ENCODE data around the gene RNGTT. TPM values are rescaled to one million over a fixed set of nuclear protein-coding genes. Genes with fewer than 3 reads are reported as not detected.
"Not testable (repeated sequence)": the region's sequence is repeated elsewhere in the genome, so short reads cannot be mapped to it uniquely, and the experiment has no call there.

Gene RNGTT
- total and polyA plus RNA-seq, 8 donors, result 1.7 to 6.1 (median 2.9) TPM

- Histone ChIP-seq H3K4me1 (peaks cover 0 to 5% (median 0%) of the 10 kb centered on the region in 3 donors), H3K4me3 (no peak overlapping the region), H3K36me3 (no peaks in the 10 kb centered on the region), H3K9me3 (no peaks in the 10 kb centered on the region), H3K27ac (no peak overlapping the region), H3K27me3 (no peaks in the 10 kb centered on the region)
- intact Hi-C loops (cut with DNase I), result no loop called here
- TF ChIP-seq, protein P1, sequence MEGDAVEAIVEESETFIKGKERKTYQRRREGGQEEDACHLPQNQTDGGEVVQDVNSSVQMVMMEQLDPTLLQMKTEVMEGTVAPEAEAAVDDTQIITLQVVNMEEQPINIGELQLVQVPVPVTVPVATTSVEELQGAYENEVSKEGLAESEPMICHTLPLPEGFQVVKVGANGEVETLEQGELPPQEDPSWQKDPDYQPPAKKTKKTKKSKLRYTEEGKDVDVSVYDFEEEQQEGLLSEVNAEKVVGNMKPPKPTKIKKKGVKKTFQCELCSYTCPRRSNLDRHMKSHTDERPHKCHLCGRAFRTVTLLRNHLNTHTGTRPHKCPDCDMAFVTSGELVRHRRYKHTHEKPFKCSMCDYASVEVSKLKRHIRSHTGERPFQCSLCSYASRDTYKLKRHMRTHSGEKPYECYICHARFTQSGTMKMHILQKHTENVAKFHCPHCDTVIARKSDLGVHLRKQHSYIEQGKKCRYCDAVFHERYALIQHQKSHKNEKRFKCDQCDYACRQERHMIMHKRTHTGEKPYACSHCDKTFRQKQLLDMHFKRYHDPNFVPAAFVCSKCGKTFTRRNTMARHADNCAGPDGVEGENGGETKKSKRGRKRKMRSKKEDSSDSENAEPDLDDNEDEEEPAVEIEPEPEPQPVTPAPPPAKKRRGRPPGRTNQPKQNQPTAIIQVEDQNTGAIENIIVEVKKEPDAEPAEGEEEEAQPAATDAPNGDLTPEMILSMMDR (IDR thresholded peaks at IDR 0.05), result no peak
- DNase-seq, result peak in 1 of 6 donors; percentile 30
- 88 to 89% methylated on average over 9 of the region's 9 CpGs for WGBS, 2 donors
- no peak for FAIRE-seq
- no peak for ATAC-seq
These were observed 54.5 kb downstream of the RNGTT start for GRCh38 chr6:88908598-88909548.

DNA sequence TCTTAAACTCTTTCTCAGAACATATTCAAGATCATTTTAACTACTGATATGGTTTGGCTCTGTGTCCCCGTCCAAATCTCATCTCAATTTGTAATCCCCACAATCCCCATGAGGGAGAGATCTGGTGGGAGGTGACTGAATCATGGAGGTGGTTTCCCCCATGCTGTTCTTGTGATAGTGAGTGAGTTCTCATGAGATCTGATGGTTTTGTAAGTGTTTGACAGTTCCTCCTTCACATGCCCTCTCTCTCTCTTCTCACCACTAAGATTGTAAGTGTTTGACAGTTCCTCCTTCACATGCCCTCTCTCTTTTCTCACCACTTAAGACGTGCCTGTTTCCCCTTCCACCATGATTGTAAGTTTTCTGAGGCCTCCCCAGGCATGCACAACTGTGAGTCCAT is 56.3 kb downstream of the RNGTT start:
- H3K9me3 ChIP-seq; H3K36me3 ChIP-seq; H3K4me1 ChIP-seq; DNase-seq; H3K27me3 ChIP-seq; H3K27ac ChIP-seq; ATAC-seq; H3K4me3 ChIP-seq; intact Hi-C loops (cut with DNase I); FAIRE-seq: not testable (repeated sequence)
- 87 to 98% methylated on average over 2 of the region's 2 CpGs for WGBS, 2 donors

DNA sequence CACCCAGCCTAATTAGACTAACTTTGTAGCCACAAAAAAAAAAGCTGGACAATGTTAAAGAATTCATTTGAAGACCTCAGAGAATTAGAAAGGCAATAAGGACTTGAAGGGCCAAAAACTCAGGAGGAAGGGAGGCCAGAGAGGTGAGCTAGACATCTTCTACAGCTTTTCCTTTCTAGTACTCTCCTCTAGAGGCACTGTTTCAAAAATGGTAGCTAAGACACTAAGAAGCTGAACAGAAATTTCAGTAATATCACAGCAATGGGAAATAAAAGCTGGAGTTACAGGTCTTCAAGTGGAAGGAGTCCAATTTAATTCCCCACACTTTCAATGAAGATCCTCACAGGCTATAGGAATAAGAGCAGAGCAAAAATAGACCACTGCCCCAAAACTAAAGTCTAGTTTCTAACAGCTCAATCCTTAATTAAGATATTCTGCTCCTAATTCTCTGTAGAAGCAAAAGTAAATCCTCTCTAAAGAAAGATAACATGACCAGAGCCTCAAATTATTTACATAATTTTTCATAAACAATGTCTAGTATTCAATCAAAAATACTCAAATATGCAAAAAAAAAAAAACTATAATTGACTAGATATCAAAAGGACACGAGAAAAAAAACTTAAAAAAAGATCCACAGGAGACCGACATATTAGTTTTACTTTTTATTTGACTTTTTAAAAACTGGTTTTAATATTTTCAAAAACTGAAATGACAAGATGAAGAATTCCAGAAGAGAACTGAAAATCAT is 63.7 kb downstream of the RNGTT start:
- intact Hi-C loops (cut with DNase I), result no loop called here
- H3K27me3 ChIP-seq, result no peaks in the 10 kb centered on the region
- FAIRE-seq, result peak; percentile 68

DNA sequence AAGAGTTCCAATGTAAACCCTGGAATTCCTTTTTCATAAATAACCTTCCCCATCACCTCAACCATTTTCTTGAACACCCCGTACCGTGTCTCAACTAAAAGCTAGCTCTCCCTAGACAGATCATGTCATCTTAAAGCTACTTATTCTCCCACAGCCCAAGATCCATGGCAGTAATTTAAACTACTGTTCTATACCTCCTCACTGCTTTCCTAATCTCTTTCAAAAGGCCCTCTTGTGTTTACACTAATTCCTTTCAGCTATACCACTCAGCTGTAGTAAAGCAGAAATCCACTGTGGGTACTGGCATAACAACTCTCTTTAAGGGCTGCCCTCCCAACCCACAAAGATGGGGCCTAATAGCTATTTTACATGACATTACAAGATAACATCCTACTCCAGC is 67.5 kb downstream of the RNGTT start:
- 97 to 98% methylated on average over 2 of the region's 2 CpGs for WGBS, 2 donors
- Histone ChIP-seq H3K27ac (no peak overlapping the region), H3K4me1 (no peaks in the 10 kb centered on the region), H3K36me3 (no peaks in the 10 kb centered on the region), H3K9me3 (no peaks in the 10 kb centered on the region), H3K4me3 (no peak overlapping the region), H3K27me3 (no peaks in the 10 kb centered on the region)
- TF ChIP-seq, protein P1 (IDR thresholded peaks at IDR 0.05), result no peak
- no peak for FAIRE-seq
- DNase-seq, result no peak
- ATAC-seq, result no peak
- intact Hi-C loops (cut with DNase I), result no loop called here

More for the DNA sequence above, 63.7 kb downstream of the RNGTT start:
- Histone ChIP-seq H3K27ac (no peak overlapping the region), H3K36me3 (no peaks in the 10 kb centered on the region), H3K9me3 (no peaks in the 10 kb centered on the region), H3K4me3 (no peak overlapping the region), H3K4me1 (no peaks in the 10 kb centered on the region)
- TF ChIP-seq, protein P1 (IDR thresholded peaks at IDR 0.05), result no peak
- no peak for ATAC-seq
- DNase-seq, result no peak
- 98 to 99% methylated on average over 2 of the region's 2 CpGs for WGBS, 2 donors

All from pancreas (tissue), 10 donors.